ENCODE data around the gene TEFM. TPM values are rescaled to one million over a fixed set of nuclear protein-coding genes. Genes with fewer than 3 reads are reported as not detected.

The TEFM gene
- total and polyA plus RNA-seq, 5 donors from 2014 or later, result 10.0 to 21.7 (median 19.3) TPM

Other genes starting within 250 kb of the TEFM start
- gene CRLF3, start 81.5 kb downstream of the TEFM start, total RNA-seq, result 76.2 TPM
- gene CRLF3, start 81.5 kb downstream of the TEFM start, polyA plus RNA-seq, result 100 to 1,000 TPM; 101 to 169 (median 131) TPM
- gene ATAD5, start 74.3 kb downstream of the TEFM start, total RNA-seq, result 5.7 TPM
- 1 to 10 TPM in 3 of 4 donors, under 1 TPM in 1; 0.72 to 1.5 (median 1.2) TPM for gene ATAD5, start 74.3 kb downstream of the TEFM start, polyA plus RNA-seq
- 2.6 TPM for gene ADAP2, start 15.7 kb upstream of the TEFM start, total RNA-seq
- gene ADAP2, start 15.7 kb upstream of the TEFM start, polyA plus RNA-seq, result not detected
- 3.8 TPM for gene RNF135, start 64.8 kb upstream of the TEFM start, total RNA-seq
- 10 to 100 TPM in 3 of 4 donors, 1 to 10 TPM in 1; 9.4 to 17.8 (median 11.3) TPM for gene RNF135, start 64.8 kb upstream of the TEFM start, polyA plus RNA-seq
- 45.2 TPM for gene NF1, start 188.7 kb upstream of the TEFM start, total RNA-seq
- 10 to 100 TPM; 19.7 to 47.3 (median 35.7) TPM for gene NF1, start 188.7 kb upstream of the TEFM start, polyA plus RNA-seq